UCSD-AML1 (cell line): Measurements from ENCODE around the gene RNU1-2.
"Not testable (repeated sequence)": the region's sequence is repeated elsewhere in the genome, so short reads cannot be mapped to it uniquely, and the experiment has no call there.

Experiments
- DNase-seq: peaks from one replicate; lab custom pipeline; 2025; ENCODE audit not compliant: unreplicated experiment; lab: John Stamatoyannopoulos, UW

RNU1-2 gene

GRCh38 chr1:16895598-16896315 is at the start of gene RNU1-2:
RNU1-2 (plus strand) TSS chr1:16895980.
- DNase-seq = peak; percentile 85

GRCh38 chr1:16856201-16856600 is 39.6 kb upstream of the RNU1-2 start:
- DNase-seq = not testable (repeated sequence)

GRCh38 chr1:16859167-16860041 is 36.4 kb upstream of the RNU1-2 start:
- not testable (repeated sequence) for DNase-seq

- not testable (repeated sequence) for DNase-seq
These were observed 35.7 kb upstream of the RNU1-2 start for GRCh38 chr1:16860048-16860447.

GRCh38 chr1:16861832-16862245 is 33.9 kb upstream of the RNU1-2 start:
- DNase-seq = peak; percentile 21

- not testable (repeated sequence) for DNase-seq
These were observed 33.4 kb upstream of the RNU1-2 start for GRCh38 chr1:16862415-16862814.

GRCh38 chr1:16863024-16863423 is 32.8 kb upstream of the RNU1-2 start:
- not testable (repeated sequence) for DNase-seq

- not testable (repeated sequence) for DNase-seq
These were observed 28.7 kb upstream of the RNU1-2 start for GRCh38 chr1:16866926-16867707.

GRCh38 chr1:16868787-16869186 is 27.0 kb upstream of the RNU1-2 start:
- DNase-seq = not testable (repeated sequence)

GRCh38 chr1:16869996-16870395 is 25.8 kb upstream of the RNU1-2 start:
- not testable (repeated sequence) for DNase-seq

- DNase-seq = not testable (repeated sequence)
These were observed 24.6 kb upstream of the RNU1-2 start for GRCh38 chr1:16871171-16871570.

GRCh38 chr1:16872152-16873075 is 23.4 kb upstream of the RNU1-2 start:
- not testable (repeated sequence) for DNase-seq

- DNase-seq = not testable (repeated sequence)
These were observed 22.5 kb upstream of the RNU1-2 start for GRCh38 chr1:16873076-16873879.

GRCh38 chr1:16874968-16875765 is 20.6 kb upstream of the RNU1-2 start:
- not testable (repeated sequence) for DNase-seq

GRCh38 chr1:16881742-16882141 is 14.0 kb upstream of the RNU1-2 start:
- DNase-seq = not testable (repeated sequence)

- no peak for DNase-seq
These were observed 12.8 kb upstream of the RNU1-2 start for GRCh38 chr1:16882986-16883385.

GRCh38 chr1:16884487-16884886 is 11.3 kb upstream of the RNU1-2 start:
- not testable (repeated sequence) for DNase-seq

GRCh38 chr1:16886860-16887605 is 8.7 kb upstream of the RNU1-2 start:
- no peak for DNase-seq
